K562 (cell line): ENCODE measurements around the gene HHLA2.

ENCODE experiments used
- EGR1 ChIP-seq: fragments of 450-650 bp; conservative IDR thresholded peaks from 2 replicates; pipeline ENCODE4 v1.6.1; 2017; ENCODE audit warnings: mild to moderate bottlenecking
- JUND ChIP-seq, 2 experiments: IDR thresholded peaks; 2 replicates in 1 of 2; 3 replicates in 1 of 2; pipeline ENCODE4 v1.6.1; 2011; ENCODE audit warnings: borderline replicate concordance in 2 of 2, low read depth in 2 of 2, low read length in 2 of 2, improper control_type of control experiment in 1 of 2, missing biosample characterization in 1 of 2, missing genetic modification characterization in 1 of 2, missing genetic modification reagents in 1 of 2
- ZNF133 ChIP-seq: fragments of 250-450 bp; sonication (Bioruptor Pico); IDR thresholded peaks from 2 replicates; pipeline ENCODE4 v1.4.0; 2020; ENCODE audit warnings: mild to moderate bottlenecking
- ZNF217 ChIP-seq: sonication (generic); formaldehyde crosslinking; IDR thresholded peaks from 2 replicates; pipeline ENCODE4 v1.8.0; 2022; ENCODE audit warnings: mild to moderate bottlenecking, missing genetic modification reagents
- ZNF274 ChIP-seq: IDR thresholded peaks from 2 replicates; pipeline ENCODE4 v1.6.1; 2011; ENCODE audit warnings: low read depth, mild to moderate bottlenecking, low read length, moderate library complexity, borderline replicate concordance
- TF ChIP-seq, protein P1 (sequence below), 3 experiments: IDR thresholded peaks in 2 of 3; conservative IDR thresholded peaks in 1 of 3; 2 replicates each; pipeline ENCODE4 v1.5.1; 2011 to 2012; ENCODE audit warnings: low read length in 3 of 3, mild to moderate bottlenecking in 3 of 3, control low read depth in 2 of 3, improper control_type of control experiment in 1 of 3, inconsistent platforms in 1 of 3, low read depth in 1 of 3, mixed read lengths in 1 of 3, moderate library complexity in 1 of 3; ENCODE audit not compliant: insufficient read depth in 2 of 3
- TF ChIP-seq, protein P2 (sequence below), 2 experiments: fragments of 450-650 bp in 1 of 2; sonication (generic) in 1 of 2; formaldehyde crosslinking in 1 of 2; IDR thresholded peaks in 1 of 2; conservative IDR thresholded peaks in 1 of 2; 2 replicates each; pipeline versions ENCODE4 v1.6.1 to v1.8.1; 2016 to 2023; ENCODE audit warnings: mild to moderate bottlenecking in 2 of 2, moderate library complexity in 2 of 2, inconsistent platforms in 1 of 2, missing genetic modification reagents in 1 of 2
- TF ChIP-seq, protein P3 (sequence below), 2 experiments: fragments of 450-650 bp in 1 of 2; sonication (generic) in 1 of 2; formaldehyde crosslinking; conservative IDR thresholded peaks; 2 replicates each; pipeline versions ENCODE4 v1.4.0 to v1.8.1; 2020 to 2022; ENCODE audit warnings: mild to moderate bottlenecking in 1 of 2, missing genetic modification reagents in 1 of 2
- TF ChIP-seq, protein P4 (sequence below): sonication (generic); formaldehyde crosslinking; IDR thresholded peaks from 2 replicates; pipeline ENCODE4 v1.9.0; 2022; ENCODE audit warnings: mild to moderate bottlenecking, missing genetic modification reagents
- TF ChIP-seq, protein P5 (sequence below): fragments of 450-650 bp; formaldehyde crosslinking; IDR thresholded peaks from 2 replicates; pipeline ENCODE4 v1.4.0; 2020; ENCODE audit warnings: mild to moderate bottlenecking, mixed read lengths

DNA sequence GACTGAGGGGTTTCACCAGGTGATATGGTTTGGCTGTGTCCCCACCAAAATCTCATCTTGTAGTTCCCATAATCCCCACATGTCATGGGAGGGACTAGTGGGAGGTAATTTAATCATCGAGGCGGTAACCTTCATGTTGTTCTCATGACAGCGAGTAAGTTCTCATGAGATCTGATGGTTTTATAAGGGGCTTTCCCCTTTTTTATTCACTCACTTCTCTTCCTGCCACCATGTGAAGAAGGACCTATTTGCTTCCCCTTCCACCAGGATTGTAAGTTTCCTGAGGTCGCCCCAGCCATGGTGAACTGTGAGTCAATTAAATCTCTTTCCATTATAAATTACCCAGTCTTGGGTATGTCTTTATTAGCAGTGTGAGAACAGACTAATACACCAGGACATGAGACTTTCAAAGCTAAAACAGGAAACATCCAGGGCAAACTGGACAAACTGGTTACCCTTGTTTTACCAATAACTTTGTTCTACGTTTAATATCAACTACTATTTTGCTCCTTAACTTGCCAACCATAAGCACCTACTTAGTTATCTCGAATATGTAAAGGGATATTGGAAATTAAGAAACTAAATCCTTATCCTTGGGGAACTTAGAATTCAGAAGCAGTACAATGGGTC is 115.9 kb downstream of the HHLA2 start:
- TF ChIP-seq ZNF274 (no peak), ZNF217 (CRISPR knock-in tag) (no peak), JUND (IDR thresholded peaks at IDR 0.05; ENCODE audit: borderline replicate concordance, low read depth, low read length) (no peak), JUND (tag; IDR thresholded peaks at IDR 0.05; ENCODE audit: borderline replicate concordance, low read depth, low read length) (no peak), EGR1 (no peak), ZNF133 (CRISPR knock-in tag) (no peak)
- TF ChIP-seq, protein P1, sequence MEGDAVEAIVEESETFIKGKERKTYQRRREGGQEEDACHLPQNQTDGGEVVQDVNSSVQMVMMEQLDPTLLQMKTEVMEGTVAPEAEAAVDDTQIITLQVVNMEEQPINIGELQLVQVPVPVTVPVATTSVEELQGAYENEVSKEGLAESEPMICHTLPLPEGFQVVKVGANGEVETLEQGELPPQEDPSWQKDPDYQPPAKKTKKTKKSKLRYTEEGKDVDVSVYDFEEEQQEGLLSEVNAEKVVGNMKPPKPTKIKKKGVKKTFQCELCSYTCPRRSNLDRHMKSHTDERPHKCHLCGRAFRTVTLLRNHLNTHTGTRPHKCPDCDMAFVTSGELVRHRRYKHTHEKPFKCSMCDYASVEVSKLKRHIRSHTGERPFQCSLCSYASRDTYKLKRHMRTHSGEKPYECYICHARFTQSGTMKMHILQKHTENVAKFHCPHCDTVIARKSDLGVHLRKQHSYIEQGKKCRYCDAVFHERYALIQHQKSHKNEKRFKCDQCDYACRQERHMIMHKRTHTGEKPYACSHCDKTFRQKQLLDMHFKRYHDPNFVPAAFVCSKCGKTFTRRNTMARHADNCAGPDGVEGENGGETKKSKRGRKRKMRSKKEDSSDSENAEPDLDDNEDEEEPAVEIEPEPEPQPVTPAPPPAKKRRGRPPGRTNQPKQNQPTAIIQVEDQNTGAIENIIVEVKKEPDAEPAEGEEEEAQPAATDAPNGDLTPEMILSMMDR (IDR thresholded peaks at IDR 0.05 in 2 of 3, conservative IDR thresholded peaks at IDR 0.05 in 1 of 3; ENCODE audit: insufficient read depth in 2 of 3, low read depth in 1 of 3, low read length in 3 of 3), result no peak
- TF ChIP-seq, protein P2, sequence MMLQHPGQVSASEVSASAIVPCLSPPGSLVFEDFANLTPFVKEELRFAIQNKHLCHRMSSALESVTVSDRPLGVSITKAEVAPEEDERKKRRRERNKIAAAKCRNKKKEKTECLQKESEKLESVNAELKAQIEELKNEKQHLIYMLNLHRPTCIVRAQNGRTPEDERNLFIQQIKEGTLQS (IDR thresholded peaks at IDR 0.05), result no peak
- TF ChIP-seq, protein P2 (CRISPR knock-in tag; conservative IDR thresholded peaks at IDR 0.05), result no peak
- TF ChIP-seq, protein P3, sequence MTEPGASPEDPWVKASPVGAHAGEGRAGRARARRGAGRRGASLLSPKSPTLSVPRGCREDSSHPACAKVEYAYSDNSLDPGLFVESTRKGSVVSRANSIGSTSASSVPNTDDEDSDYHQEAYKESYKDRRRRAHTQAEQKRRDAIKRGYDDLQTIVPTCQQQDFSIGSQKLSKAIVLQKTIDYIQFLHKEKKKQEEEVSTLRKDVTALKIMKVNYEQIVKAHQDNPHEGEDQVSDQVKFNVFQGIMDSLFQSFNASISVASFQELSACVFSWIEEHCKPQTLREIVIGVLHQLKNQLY (CRISPR knock-in tag; conservative IDR thresholded peaks at IDR 0.05), result no peak
- TF ChIP-seq, protein P4, sequence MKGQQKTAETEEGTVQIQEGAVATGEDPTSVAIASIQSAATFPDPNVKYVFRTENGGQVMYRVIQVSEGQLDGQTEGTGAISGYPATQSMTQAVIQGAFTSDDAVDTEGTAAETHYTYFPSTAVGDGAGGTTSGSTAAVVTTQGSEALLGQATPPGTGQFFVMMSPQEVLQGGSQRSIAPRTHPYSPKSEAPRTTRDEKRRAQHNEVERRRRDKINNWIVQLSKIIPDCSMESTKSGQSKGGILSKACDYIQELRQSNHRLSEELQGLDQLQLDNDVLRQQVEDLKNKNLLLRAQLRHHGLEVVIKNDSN, result no peak
- TF ChIP-seq, protein P5, sequence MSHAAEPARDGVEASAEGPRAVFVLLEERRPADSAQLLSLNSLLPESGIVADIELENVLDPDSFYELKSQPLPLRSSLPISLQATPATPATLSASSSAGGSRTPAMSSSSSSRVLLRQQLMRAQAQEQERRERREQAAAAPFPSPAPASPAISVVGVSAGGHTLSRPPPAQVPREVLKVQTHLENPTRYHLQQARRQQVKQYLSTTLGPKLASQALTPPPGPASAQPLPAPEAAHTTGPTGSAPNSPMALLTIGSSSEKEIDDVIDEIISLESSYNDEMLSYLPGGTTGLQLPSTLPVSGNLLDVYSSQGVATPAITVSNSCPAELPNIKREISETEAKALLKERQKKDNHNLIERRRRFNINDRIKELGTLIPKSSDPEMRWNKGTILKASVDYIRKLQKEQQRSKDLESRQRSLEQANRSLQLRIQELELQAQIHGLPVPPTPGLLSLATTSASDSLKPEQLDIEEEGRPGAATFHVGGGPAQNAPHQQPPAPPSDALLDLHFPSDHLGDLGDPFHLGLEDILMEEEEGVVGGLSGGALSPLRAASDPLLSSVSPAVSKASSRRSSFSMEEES (CRISPR knock-in tag), result no peak
